NCI-H146 treated with DMSO at 0.1 percent for 48 hours (cell line): Measurements from ENCODE around the gene ATP6V0C.
A peak's percentile ranks its signal among the peaks of the same experiment; 100 is the strongest.
"Not testable (repeated sequence)": the region's sequence is repeated elsewhere in the genome, so short reads cannot be mapped to it uniquely, and the experiment has no call there.

Source experiments
- DNase-seq: peaks from one replicate; lab custom pipeline; 2025; ENCODE audit not compliant: unreplicated experiment; lab: John Stamatoyannopoulos, UW

The ATP6V0C gene

GRCh38 chr16:2474877-2475412 is 38.8 kb upstream of the ATP6V0C start, which contains the start of gene TBC1D24:
TSS of gene TBC1D24 (plus strand) at chr16:2475127. CDS start at chr16:2496149, 21,022 bp downstream.
- DNase-seq, result peak; percentile 57

- DNase-seq, result peak; percentile 58
These were observed 38.1 kb upstream of the ATP6V0C start for GRCh38 chr16:2475413-2476344.

GRCh38 chr16:2476345-2476720 is 37.4 kb upstream of the ATP6V0C start:
- DNase-seq, result no peak

- no peak for DNase-seq
These were observed 37.0 kb upstream of the ATP6V0C start for GRCh38 chr16:2476741-2477140.

GRCh38 chr16:2477327-2477726 is 36.4 kb upstream of the ATP6V0C start:
- no peak for DNase-seq

- no peak for DNase-seq
These were observed 35.5 kb upstream of the ATP6V0C start for GRCh38 chr16:2478279-2478678.

GRCh38 chr16:2479996-2480395 is 33.8 kb upstream of the ATP6V0C start:
- not testable (repeated sequence) for DNase-seq

- no peak for DNase-seq
These were observed 32.8 kb upstream of the ATP6V0C start for GRCh38 chr16:2480948-2481347.

DNA sequence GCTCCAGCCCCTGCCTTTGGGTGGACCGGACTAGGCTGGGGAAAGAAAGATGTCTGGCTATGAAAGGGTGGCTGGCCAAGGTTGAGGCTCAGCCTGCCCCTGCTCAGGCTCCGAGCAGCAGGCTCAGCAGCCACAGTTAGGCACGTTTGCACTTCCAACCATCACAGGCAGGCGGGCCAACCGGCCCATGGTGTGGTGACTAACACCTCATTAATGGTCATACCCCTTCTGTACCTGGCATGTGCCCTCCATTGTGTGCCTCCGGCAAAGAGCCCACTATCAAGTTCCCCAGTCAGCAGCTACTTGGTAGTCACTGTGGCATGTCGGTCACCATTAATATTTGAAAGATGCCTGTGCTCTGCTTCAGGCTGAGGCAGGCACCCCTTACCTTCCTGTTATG is 32.1 kb upstream of the ATP6V0C start:
- no peak for DNase-seq

GRCh38 chr16:2482249-2482648 is 31.5 kb upstream of the ATP6V0C start:
- DNase-seq, result no peak

GRCh38 chr16:2482708-2483534 is 30.8 kb upstream of the ATP6V0C start:
- DNase-seq, result no peak

GRCh38 chr16:2483939-2484897 is 29.5 kb upstream of the ATP6V0C start:
- no peak for DNase-seq

DNA sequence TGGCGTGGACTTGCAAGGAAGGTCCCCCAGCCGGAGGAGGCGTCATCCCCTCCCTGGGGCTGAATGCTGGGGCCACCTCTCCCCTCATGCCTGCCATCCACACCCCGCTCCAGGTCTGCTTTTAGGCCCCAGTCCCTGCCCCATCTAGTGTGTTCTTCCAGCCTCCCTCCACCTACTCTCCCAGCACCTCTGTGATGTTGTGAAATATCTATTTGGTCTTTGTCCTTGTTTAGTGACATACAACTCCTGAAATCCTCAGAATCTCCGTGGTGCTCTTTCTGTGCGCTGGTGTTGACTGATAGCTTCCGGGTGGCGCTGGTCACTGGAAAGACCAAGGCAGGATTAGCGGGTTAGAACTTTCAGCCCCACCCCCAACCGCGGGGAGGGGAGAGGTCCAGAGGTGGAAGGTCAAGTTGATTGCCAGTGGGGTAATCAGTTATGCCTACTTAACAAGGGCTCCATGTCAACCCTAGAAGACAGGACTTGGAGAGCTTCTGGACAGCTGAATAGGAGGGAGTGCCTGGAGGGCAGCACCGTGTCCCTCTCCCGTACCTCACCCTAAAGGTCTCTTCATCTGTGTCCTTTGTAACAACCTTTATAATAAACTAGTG is 28.7 kb upstream of the ATP6V0C start:
- no peak for DNase-seq

DNA sequence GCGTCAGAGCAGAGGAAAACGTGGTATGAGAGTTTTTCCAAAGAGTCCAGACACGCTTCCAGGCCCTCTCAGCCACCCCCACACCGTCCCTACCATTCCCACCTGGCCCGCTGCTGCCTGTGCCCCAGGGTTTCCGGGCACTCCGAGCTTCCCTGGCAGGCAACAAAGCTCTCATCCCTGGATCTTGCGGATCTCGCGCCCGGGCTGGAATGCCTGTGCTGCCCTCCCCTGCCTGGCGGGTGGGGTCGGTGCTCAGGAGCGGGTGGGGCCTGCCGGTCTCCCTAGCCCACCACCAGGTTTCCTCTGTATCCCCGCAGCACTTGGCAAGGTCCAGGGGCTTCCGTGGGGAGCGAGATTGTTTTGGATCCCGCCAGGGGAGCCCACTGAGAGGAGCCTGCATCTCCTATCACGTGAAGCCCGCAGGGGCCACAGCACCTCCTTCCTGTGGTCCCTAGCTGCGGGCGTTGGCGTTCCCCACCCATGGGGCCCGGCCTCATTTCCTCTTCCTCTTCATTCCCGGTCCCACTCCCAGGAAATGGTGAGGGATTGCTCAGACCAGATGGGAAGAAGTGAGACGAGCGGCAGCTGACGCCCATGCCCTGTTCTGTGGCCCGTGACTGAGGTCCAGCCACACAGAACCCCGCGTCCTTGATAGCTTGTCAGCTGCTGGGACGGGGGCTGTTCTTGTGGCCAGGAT is 27.8 kb upstream of the ATP6V0C start:
- no peak for DNase-seq

DNA sequence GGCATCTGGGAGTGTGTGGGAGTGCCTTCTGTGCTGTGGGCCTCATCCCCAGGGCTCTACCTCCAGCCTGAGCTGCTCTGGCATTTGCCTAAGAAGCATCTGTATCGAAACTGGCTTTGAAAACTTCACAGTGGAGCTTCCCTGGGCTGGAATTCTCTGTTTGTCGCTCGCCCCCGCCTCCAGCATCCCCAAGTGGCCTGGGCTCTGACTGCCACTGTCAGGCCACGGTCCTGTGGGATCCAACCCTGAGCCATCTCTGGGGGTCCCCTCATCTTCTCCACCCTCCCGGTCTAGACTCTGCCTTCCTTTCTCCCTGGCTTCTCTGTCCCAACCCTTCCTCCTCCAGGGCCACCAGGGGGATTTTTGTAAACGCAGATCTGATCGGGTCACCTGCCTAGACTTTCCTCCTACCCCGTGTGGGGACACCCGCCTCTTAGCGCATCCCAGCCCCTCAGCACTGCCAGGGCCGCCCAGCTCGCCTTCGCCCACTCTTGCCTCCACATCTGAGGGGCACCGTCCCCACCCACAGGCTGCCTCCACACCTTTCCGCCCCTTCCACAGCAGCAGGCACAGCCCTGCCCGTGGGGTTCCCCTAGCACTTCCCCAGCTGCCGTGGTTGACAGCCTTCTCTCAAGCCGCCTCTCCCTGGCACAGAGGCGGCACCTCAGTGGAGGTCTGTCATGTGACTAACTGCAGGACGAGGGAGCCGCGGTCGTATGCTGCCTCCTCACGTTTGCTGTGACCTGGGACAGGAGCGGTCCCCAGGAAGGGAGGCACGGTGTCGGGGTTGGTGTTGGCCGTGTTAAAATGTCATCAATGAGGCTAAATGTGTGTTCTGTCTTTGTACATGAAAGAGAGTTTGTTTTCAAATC is 26.9 kb upstream of the ATP6V0C start:
- no peak for DNase-seq

DNA sequence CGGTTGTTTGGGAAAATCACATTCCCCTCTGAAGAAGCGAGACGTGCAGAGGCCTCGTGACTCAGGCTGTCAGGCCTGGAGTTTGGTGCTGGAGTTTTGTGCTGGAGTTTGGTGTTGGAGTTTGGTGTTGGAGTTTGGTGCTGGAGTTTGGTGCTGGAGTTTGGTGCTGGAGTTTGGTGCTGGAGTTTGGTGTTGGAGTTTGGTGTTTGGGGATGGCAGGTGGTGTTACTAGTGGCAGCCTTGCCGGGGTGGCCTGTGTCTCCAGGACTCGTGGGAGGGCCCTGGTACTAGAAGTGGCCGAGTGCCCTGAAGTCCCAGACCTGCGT is 26.3 kb upstream of the ATP6V0C start:
- no peak for DNase-seq

DNA sequence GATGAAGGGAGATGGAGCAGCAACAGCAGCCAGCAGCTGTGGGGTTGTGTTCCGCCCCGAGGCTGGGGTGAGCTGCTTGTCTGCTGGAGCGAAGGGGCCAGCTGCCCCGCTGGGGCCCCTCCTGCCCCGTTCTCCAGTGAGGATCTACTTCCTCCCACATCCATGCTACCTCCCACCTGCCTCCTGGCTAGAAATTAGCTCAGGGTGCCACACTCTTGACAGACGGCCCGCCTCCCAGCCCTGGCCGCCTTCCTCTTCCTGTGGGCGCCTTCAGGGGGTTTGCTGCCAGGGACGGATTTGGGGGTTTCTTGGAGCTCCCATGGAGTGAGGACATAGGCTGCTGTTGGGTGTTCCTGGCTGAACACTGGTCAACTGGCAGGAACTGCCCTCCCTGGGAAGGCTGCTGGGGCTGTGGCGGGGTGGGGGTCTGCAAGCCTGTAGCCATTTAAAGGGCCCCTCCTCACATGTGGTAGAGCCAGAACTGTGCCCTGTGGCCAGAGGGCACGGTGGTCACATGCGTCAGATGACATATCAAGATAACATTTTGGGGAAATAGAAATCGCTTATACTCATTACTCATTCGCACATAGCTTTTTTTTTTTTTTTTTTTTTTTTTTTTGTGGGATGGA is 25.7 kb upstream of the ATP6V0C start:
- no peak for DNase-seq

DNA sequence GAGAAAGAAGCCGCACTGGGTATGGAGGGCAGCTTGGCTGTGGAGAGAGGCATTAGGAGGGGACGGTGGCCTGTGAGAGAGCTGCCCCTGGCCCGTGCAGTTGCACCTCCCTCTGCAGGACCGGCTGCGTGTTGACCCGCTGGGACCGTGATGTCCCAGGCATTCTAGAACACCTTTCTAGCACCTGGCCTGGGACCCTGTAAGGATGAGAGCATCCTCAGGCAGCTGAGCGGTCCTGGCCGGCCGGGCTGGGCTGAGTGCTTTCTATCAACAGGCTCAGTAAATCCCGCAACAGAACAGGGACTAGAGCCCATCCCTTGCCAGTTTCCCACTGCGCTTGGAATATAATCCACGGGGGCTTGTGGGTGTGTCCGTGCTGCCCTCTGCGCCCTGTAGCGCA is 24.2 kb upstream of the ATP6V0C start:
- DNase-seq, result no peak
